ENCODE results near the gene GFRA1.

DNA sequence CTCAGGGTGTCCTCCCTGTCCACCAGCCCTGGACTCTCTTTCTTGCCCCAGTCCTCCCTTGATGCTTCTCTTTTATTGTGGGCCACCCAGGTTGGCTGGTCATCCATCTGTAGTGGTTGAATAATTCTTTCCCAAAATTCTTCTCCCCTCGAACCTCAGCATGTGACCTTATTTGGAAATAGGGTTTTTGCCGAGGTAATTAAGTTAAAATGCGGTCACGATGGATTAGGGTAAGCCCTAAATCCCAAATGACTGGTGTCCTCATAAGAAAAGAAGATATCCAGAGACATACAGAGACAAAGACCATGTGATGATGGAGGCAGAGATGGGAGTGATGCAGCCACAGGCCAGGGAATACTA is 74.3 kb downstream of the GFRA1 start:
- TF ChIP-seq POLR2A (IDR thresholded peaks at IDR 0.05; ENCODE audit: low read length) (no peak), USF2 (IDR thresholded peaks at IDR 0.05) (no peak), ESRRA (IDR thresholded peaks at IDR 0.05; ENCODE audit: borderline replicate concordance, low read length) (no peak), RAD21 (conservative IDR thresholded peaks at IDR 0.05 in 1 of 2, IDR thresholded peaks at IDR 0.05 in 1 of 2) (no peak), CTCF (IDR thresholded peaks at IDR 0.05) (no peak), RFX5 (IDR thresholded peaks at IDR 0.05) (no peak), JUNB (IDR thresholded peaks at IDR 0.05) (no peak), RCOR1 (IDR thresholded peaks at IDR 0.05; ENCODE audit: low read depth, low read length) (no peak)
- TF ChIP-seq, protein P1, sequence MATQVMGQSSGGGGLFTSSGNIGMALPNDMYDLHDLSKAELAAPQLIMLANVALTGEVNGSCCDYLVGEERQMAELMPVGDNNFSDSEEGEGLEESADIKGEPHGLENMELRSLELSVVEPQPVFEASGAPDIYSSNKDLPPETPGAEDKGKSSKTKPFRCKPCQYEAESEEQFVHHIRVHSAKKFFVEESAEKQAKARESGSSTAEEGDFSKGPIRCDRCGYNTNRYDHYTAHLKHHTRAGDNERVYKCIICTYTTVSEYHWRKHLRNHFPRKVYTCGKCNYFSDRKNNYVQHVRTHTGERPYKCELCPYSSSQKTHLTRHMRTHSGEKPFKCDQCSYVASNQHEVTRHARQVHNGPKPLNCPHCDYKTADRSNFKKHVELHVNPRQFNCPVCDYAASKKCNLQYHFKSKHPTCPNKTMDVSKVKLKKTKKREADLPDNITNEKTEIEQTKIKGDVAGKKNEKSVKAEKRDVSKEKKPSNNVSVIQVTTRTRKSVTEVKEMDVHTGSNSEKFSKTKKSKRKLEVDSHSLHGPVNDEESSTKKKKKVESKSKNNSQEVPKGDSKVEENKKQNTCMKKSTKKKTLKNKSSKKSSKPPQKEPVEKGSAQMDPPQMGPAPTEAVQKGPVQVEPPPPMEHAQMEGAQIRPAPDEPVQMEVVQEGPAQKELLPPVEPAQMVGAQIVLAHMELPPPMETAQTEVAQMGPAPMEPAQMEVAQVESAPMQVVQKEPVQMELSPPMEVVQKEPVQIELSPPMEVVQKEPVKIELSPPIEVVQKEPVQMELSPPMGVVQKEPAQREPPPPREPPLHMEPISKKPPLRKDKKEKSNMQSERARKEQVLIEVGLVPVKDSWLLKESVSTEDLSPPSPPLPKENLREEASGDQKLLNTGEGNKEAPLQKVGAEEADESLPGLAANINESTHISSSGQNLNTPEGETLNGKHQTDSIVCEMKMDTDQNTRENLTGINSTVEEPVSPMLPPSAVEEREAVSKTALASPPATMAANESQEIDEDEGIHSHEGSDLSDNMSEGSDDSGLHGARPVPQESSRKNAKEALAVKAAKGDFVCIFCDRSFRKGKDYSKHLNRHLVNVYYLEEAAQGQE (IDR thresholded peaks at IDR 0.05): no peak
- TF ChIP-seq, protein P2, sequence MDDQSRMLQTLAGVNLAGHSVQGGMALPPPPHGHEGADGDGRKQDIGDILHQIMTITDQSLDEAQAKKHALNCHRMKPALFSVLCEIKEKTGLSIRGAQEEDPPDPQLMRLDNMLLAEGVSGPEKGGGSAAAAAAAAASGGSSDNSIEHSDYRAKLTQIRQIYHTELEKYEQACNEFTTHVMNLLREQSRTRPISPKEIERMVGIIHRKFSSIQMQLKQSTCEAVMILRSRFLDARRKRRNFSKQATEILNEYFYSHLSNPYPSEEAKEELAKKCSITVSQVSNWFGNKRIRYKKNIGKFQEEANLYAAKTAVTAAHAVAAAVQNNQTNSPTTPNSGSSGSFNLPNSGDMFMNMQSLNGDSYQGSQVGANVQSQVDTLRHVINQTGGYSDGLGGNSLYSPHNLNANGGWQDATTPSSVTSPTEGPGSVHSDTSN (IDR thresholded peaks at IDR 0.05): no peak
